GM23338 (cell line): ENCODE results near the gene TATDN3.

Experiments
- CTCF ChIP-seq, 2 experiments: fragments of 200-600 bp in 1 of 2; sonication (generic) in 1 of 2; conservative IDR thresholded peaks; 2 replicates each; pipeline versions ENCODE4 v1.5.1 to v1.6.1; 2016 to 2017; ENCODE audit warnings: antibody characterized with exemption in 2 of 2, low read depth in 2 of 2, mild to moderate bottlenecking in 2 of 2, moderate library complexity in 1 of 2
- ETS1 ChIP-seq: IDR thresholded peaks from 2 replicates; pipeline ENCODE4 v1.6.1; 2016; ENCODE audit warnings: antibody characterized with exemption
- EZH2 ChIP-seq: fragments of 200-600 bp; sonication (generic); IDR thresholded peaks from one replicate; pipeline ENCODE4 v1.8.0; 2017; ENCODE audit warnings: antibody characterized with exemption, mild to moderate bottlenecking, low read depth; ENCODE audit not compliant: unreplicated experiment
- EZH2phosphoT487 ChIP-seq: fragments of 200-600 bp; sonication (generic); IDR thresholded peaks from one replicate; pipeline ENCODE4 v1.8.1; 2018; ENCODE audit warnings: antibody characterized with exemption; ENCODE audit not compliant: unreplicated experiment
- POLR2AphosphoS5 ChIP-seq: IDR thresholded peaks from 2 replicates; pipeline ENCODE4 v1.6.1; 2016; ENCODE audit warnings: antibody characterized with exemption, low read depth
- STAT1 ChIP-seq: IDR thresholded peaks from one replicate; pipeline ENCODE4 v1.6.1; 2016; ENCODE audit warnings: antibody characterized with exemption; ENCODE audit not compliant: unreplicated experiment
- ZNF331 ChIP-seq: fragments of 250-450 bp; sonication (Bioruptor Pico); IDR thresholded peaks from 2 replicates; pipeline ENCODE4 v1.5.0; 2020; ENCODE audit warnings: low read depth, mild to moderate bottlenecking, moderate library complexity
- TF ChIP-seq, protein P1 (sequence below): IDR thresholded peaks from one replicate; pipeline ENCODE4 v1.6.1; 2018; ENCODE audit warnings: antibody characterized with exemption; ENCODE audit not compliant: unreplicated experiment

DNA sequence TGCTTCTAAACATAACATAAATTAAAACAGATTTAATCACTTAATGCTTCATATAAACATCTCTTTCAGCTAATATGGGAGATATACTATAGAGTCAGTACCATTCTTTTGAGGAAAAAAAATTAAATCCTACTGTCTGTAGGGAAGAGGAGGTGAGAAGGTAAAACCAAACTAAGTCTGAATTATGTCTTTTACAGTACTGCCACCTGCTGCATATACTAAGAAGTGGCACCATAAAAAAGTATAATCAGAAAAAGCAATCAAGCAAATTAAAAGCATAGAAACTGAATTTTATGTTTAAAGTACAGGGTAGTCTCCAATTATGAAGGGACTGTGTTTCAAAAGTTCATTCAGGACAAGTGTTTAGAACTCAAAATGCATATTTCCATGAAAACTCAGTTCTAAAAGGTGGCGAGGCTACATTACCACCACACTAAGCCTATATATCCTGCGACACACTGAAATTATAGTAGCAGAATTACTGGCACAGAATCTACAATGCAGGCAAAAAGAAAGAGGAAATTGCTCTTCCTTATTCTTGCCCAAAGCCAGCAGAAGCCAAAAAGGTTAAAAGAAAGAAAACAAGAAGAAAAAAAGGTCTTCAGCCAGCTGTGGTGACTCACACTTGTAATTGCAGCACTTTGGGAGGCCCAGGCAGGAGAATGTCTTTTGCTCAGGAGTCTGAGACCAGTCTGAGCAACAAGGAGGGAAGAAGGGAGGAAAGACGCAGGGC lies 9.1 kb upstream of the TATDN3 start:
- TF ChIP-seq CTCF (conservative IDR thresholded peaks at IDR 0.05; ENCODE audit: low read depth in 2 of 2) (peak; percentile 52 to 69), EZH2 (no peak), ZNF331 (CRISPR knock-in tag) (no peak), POLR2AphosphoS5 (no peak), ETS1 (no peak), STAT1 (no peak), EZH2phosphoT487 (no peak)
- TF ChIP-seq, protein P1, sequence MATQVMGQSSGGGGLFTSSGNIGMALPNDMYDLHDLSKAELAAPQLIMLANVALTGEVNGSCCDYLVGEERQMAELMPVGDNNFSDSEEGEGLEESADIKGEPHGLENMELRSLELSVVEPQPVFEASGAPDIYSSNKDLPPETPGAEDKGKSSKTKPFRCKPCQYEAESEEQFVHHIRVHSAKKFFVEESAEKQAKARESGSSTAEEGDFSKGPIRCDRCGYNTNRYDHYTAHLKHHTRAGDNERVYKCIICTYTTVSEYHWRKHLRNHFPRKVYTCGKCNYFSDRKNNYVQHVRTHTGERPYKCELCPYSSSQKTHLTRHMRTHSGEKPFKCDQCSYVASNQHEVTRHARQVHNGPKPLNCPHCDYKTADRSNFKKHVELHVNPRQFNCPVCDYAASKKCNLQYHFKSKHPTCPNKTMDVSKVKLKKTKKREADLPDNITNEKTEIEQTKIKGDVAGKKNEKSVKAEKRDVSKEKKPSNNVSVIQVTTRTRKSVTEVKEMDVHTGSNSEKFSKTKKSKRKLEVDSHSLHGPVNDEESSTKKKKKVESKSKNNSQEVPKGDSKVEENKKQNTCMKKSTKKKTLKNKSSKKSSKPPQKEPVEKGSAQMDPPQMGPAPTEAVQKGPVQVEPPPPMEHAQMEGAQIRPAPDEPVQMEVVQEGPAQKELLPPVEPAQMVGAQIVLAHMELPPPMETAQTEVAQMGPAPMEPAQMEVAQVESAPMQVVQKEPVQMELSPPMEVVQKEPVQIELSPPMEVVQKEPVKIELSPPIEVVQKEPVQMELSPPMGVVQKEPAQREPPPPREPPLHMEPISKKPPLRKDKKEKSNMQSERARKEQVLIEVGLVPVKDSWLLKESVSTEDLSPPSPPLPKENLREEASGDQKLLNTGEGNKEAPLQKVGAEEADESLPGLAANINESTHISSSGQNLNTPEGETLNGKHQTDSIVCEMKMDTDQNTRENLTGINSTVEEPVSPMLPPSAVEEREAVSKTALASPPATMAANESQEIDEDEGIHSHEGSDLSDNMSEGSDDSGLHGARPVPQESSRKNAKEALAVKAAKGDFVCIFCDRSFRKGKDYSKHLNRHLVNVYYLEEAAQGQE: no peak
